B cell (primary cell): Measurements from ENCODE around the gene B3GNT9.

ENCODE experiments used
- EZH2 ChIP-seq: IDR thresholded peaks from 2 replicates; pipeline ENCODE4 v1.6.1; 2012; ENCODE audit warnings: borderline replicate concordance, low read depth, mild to moderate bottlenecking, moderate library complexity, low read length; ENCODE audit not compliant: insufficient read depth, poor library complexity, severe bottlenecking
- TF ChIP-seq, protein P1 (sequence below): fragments of 200-600 bp; IDR thresholded peaks from one replicate; pipeline ENCODE4 v1.8.0; 2022; ENCODE audit warnings: antibody characterized with exemption, mild to moderate bottlenecking

DNA sequence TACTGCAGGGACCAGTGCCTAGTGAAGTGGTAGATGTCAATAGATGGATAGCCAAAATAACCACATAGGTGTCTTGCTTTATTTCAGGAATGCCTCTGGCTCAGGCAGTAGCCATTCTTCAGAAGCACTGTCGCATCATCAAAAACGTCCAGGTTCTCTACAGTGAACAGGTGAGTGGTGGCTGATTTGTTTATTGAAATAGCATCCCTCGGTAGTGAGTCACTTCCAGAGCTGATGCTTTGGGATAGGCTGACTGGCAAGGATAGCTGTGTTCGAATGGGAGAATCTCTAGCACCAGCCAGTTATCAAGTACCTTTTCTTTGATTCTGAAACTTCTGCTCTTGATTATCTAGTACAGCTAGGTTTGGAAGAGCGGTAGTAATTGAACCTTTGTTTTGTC is 30.8 kb downstream of the B3GNT9 start:
- TF ChIP-seq, protein P1, sequence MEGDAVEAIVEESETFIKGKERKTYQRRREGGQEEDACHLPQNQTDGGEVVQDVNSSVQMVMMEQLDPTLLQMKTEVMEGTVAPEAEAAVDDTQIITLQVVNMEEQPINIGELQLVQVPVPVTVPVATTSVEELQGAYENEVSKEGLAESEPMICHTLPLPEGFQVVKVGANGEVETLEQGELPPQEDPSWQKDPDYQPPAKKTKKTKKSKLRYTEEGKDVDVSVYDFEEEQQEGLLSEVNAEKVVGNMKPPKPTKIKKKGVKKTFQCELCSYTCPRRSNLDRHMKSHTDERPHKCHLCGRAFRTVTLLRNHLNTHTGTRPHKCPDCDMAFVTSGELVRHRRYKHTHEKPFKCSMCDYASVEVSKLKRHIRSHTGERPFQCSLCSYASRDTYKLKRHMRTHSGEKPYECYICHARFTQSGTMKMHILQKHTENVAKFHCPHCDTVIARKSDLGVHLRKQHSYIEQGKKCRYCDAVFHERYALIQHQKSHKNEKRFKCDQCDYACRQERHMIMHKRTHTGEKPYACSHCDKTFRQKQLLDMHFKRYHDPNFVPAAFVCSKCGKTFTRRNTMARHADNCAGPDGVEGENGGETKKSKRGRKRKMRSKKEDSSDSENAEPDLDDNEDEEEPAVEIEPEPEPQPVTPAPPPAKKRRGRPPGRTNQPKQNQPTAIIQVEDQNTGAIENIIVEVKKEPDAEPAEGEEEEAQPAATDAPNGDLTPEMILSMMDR: no peak
- no peak for TF ChIP-seq EZH2
